Measurements from ENCODE around the gene TMEM191C. TPM values are rescaled to one million over a fixed set of nuclear protein-coding genes. Genes with fewer than 3 reads are reported as not detected.

TMEM191C gene
- total RNA-seq, 4 donors from 2014 or later: 0.51 to 3.1 (median 1.3) TPM; not detected in 1

DNA sequence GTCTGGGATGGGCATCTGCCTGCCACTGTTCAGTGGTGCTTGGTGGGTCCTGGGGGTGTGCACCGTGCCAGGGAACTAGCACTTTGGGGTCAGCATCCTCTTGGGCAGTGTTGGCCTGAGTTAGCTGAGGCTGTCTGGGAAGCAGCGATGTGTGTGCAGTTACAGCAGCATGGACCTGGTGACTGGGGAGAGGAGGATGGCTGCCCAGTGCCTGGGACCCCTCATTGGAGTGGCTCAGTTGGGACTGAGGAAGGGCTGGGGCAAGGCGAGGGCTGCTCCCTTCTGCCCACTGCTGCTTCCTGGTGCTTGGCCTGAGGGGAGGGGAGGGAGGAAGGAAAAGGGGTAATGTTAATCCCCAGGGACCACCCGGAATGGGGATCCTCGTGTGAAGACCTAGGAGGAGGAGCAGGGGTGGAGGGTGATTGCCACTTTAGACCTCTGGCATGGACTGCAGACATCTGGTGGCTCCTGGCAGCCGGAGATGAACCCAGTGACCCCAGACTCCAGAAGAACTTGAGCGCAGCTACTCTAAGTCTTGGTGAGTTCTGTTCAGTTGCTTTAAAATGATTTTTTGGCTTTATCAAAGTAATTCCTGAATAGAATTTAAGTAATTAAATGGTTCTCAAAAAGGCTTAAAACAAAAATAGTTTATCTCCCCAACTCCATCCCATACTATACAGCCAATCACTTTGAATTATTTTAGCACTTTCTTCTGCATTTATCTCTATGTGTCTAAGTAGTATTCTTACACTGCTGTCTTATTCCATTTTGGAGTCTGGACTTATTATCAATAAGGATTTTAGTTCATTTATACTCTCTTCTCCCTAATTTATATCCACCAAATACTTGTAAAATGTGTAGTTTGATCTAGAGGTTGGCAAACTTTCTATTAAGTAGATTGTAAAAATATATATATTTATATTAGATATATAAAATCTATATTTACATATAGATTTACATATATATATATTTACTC is 15.4 kb upstream of the TMEM191C start:
- no peak for TF ChIP-seq CTCF (IDR thresholded peaks at IDR 0.05; ENCODE audit: low read depth)

DNA sequence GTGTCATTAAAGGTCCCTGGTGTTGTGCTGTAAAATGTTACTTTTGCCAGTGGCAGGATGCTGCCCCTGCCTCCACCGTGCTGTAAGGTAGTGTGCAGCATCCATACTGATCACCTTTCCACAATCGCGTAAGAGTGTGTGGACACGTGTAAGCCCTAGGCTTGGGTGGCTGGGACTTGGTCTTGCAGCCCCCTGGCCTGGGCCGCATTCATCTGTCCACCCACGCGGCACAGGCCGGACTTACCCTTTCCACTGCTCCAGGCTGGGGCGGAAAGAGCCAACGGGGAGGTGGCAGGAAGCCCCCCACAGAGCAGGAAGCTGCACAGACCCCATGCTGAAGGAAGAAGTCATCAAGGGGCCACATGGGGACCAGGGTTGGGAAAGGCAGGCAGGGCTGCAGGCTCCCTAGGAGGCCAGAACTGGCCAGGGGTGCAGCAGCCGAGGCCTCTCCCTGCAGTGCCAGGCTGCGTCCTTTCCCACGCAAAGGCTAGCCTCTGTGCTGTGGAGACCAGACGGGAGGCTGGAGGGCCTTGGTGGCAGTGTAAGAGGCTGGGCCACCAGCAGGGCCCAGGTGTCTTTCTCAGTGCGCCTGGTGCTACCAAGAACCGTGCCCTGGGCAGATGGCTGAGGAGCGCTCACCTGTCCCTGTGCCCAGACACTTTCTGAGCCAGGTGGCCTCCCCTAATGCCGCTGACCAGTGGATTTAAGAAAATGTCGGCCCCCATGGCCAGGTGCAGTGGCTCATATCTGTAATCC is 11.7 kb upstream of the TMEM191C start:
- no peak for TF ChIP-seq CTCF (IDR thresholded peaks at IDR 0.05; ENCODE audit: low read depth)

DNA sequence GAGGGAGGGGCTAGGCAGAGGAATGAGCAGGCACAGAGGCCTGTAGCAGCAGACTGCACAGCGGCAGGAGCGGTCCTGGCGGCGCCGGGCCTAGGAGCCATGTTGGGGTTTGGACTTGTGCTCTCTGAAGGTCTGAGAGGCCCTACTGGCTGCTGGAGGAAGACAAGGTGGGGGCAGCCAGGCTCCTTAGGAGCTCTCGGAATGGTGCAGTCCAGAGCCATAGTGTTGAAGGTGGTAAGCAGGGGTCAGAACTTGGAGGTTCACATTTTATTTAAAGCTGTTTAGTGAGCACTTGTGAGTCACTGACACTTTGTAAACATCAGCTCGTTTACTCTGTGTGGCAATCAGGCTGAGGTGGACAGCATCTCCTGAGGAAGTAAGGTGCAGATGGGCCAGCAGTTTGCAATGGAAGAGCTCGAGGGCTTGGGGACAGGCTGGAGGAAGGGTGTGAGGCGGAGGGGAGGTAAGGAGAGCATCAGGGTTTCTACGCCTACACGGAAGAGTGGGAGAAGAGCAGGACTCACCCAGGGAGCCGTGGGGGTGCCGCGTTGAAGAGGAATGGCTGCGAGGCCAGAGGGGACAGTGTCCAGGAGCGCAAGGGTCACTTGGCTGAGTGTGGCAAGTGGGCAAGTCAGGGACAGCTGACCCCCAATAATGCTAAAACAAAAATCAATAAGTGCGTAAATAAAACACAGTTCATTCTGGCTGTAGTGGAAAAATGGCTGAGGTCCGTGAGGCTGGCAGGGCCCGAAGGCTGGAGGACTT is 10.0 kb upstream of the TMEM191C start:
- no peak for TF ChIP-seq CTCF (IDR thresholded peaks at IDR 0.05; ENCODE audit: low read depth)

Other genes with a start within 250 kb of the TMEM191C start
- gene RIMBP3B, start 83.6 kb upstream of the TMEM191C start, total RNA-seq: under 1 TPM in 1 of 4 donors, not detected in 3; under 0.01 TPM
- 1 to 10 TPM; 2.6 to 7.5 (median 2.9) TPM for gene HIC2, start 50.0 kb upstream of the TMEM191C start, total RNA-seq
- under 1 TPM in 3 of 4 donors, not detected in 1; under 0.01 to 0.22 (median 0.19) TPM for gene RIMBP3C, start 84.1 kb downstream of the TMEM191C start, total RNA-seq
- 10 to 100 TPM; 28.4 to 58.7 (median 31.9) TPM for gene UBE2L3, start 100.3 kb downstream of the TMEM191C start, total RNA-seq
- 10 to 100 TPM in 3 of 4 donors, 1 to 10 TPM in 1; 4.7 to 15.3 (median 12.9) TPM for gene YDJC, start 162.6 kb downstream of the TMEM191C start, total RNA-seq
- gene CCDC116, start 165.4 kb downstream of the TMEM191C start, total RNA-seq: 1 to 10 TPM in 1 of 4 donors, under 1 TPM in 1, not detected in 2; 0.22 to 1.1 TPM
- 10 to 100 TPM; 11.7 to 25.8 (median 18.5) TPM for gene SDF2L1, start 174.9 kb downstream of the TMEM191C start, total RNA-seq
- gene PPIL2, start 198.6 kb downstream of the TMEM191C start, total RNA-seq: 10 to 100 TPM; 17.4 to 28.8 (median 21.2) TPM

All from subcutaneous adipose tissue (tissue), 4 donors.